Measurements from ENCODE around the gene PPFIA4.
"Not testable (repeated sequence)": the region's sequence is repeated elsewhere in the genome, so short reads cannot be mapped to it uniquely, and the experiment has no call there.

The PPFIA4 gene

DNA sequence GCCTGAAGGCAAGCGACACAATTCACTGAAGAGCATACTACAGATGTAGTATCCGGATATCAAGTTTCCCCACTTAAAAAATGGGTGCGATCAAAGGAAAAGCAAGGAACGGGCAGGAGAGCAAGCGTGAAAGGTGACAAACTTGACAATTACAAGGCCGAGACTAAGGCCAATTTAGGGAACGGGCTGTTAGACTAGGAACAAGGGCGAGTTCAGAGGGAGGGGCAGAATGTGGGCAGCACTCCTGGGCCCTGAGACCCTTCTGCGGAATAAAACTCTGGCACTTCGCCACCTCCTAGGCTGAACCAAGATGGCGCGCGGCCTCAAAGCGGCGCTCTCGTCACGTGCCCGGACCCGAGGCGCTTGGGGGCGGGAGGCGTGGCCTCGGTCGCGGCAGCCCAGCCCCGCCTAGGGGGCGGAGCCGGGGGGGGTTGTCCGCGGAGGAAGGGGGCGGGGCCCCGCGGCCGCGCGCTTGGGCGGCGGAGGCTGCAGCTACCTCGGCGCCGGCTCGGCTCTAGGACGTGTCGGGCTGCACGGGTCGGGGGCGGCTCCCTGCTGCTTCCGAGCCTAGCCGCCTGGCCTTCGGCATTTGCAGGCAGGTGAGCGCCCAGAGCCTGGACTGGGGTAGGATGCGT, at the start of gene PPFIA4:
Gene PPFIA4 (plus strand): TSS at position 461 of the 635 bp plus-strand sequence. CDS start 12,518 bp downstream, outside the sequence.
- no peak for FAIRE-seq

DNA sequence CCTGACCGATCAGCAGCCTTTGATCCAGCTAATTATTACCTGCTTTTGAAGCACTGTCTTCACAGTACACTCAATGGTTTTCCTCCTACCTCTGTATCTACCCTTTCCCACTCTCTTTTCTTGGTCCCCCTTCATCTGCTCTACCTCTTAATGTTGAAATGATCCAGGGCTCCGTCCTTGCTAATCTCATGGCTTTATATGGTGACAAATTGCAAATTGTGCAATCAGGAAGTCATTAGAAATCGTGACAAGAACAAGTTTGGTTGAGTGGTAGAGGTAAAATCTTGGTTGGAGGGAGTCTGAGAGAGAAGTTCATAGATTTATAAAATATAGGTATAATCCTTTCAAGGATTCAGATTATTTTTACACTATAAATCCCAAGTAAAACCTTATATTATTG, 49.7 kb upstream of the PPFIA4 start:
- FAIRE-seq, result no peak

DNA sequence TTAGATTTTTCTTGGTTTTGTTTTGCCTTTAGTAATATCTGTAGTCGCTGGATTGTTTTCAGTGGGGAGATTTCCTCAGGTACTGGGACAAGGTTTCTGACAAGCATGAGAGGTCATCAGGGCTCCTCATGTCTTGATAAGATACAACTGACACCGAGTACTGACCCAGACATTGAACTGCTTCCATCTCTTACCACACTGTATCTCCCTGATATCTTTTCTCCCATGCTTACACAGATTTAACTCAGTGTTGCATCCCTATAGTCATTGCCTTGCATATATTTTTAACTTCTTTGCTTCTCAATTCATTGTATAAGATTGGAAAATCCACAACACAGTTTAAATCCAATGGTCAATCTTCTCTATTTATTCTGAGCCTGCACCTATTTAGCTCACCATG, 46.8 kb upstream of the PPFIA4 start:
- no peak for FAIRE-seq

DNA sequence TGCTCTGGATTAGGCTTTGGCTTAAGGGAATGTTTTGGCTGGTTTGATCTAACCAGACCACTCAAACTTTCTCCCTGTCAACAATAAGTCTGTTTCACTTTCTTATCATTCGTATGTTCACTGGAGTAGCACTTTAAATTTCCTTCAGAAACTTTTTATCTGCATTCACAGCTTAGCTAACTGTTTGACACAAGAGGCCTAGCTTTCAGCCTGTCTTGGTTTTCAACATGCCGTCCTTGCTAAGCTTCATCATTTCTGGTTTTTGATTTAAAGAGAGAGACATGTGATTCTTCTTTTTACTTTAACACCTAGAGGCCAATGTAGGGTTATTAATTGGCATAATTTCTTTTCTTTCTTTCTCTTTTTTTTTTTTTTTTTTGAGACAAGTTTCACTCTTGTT, 44.4 kb upstream of the PPFIA4 start:
- no peak for FAIRE-seq

DNA sequence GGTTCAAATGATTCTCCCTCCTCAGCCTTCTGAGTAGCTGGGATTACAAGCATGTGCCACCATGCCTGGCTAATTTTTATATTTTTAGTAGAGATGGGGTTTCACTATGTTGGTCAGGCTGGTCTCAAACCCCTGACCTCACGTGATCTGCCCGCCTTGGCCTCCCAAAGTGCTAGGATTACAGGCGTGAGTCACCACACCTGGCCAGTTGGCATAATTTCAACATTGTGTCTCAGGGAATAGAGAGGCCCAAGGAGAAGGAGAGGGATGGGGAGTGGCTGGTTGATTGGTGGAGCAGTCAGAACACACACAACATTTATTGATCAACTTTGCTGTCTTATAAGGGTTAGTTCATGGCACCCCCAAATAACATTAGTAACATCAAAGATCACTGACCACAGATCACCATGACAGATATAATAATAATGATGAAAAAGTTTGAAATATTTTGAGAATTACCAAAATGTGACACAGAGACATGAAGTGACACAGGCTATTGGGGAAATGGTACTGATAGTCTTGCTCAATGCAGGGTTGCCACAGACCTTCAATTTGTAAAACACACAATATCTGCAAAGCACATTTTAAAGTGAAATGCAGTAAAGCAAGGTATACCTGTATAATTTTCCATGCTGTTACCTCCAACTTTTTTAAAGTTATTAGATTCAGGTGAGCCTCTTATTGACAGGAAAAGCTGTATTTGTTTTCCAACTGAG, 43.4 kb upstream of the PPFIA4 start:
- FAIRE-seq, result no peak

DNA sequence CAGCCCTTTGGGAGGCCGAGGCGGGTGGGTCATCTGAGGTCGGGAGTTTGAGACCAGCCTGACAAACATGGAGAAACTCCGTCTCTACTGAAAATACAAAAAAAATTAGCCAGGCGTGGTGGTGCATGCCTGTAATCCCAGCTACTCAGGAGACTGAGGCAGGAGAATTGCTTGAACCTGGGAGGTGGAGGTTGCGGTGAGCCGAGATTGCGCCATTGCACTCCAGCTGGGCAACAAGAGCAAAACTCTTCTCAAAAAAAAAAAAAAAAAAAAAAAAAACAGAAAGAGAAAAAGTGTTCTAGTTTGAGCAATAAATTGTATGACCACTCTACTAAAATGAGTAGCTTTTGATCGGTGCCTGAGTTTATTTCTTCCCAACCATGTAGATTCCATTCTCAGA, 40.2 kb upstream of the PPFIA4 start:
- FAIRE-seq, result not testable (repeated sequence)

DNA sequence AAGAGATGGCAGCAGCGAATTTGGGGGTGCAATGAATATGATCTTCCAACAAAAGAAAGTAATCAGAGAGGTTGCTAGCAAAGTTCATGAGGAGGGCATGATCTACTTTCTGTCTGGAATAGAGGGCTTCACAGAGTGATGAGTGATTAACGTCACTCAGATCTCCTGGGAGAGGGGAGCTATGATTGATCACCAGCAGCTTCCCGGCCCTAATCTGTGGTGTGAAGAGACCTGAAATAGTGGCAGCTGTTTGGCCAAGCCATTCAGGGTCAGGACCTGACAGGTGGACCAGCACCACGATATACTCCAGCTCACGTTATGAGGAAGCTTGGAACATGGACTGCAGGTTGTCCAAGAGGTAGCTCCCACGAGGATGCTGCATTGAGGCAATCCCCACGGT, 39.0 kb upstream of the PPFIA4 start:
- no peak for FAIRE-seq

DNA sequence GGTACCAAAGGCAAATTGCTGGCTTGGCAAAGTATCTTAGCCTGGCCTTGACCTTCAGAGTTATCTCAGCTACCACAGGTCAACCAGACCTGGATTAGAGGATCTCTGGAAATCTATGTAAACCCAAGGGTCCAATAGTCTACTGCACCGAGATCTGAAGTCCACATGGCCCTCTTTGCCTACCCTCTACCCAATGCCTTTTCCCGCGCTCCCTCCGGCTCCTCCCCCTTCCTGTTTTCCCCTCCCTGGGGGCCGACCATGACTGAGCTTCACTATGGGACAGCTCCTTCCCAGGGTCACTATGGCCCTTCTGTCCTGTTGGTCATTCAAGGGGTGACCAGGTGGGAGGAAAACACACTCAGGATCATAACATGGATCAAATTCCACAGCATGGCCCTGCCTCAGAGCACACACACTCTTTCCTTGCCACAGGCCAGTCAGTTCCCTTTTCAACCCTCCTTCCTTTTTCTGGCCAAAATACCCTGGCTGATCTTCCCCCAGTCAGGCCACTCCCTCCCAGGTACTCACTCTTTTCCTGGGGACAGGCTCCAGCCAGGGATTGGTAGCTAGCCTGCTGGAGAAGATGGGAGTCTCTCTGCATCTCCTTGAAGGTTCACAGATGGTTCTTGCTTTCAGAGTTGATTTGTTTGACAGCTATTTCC, 38.2 kb upstream of the PPFIA4 start:
- no peak for FAIRE-seq

DNA sequence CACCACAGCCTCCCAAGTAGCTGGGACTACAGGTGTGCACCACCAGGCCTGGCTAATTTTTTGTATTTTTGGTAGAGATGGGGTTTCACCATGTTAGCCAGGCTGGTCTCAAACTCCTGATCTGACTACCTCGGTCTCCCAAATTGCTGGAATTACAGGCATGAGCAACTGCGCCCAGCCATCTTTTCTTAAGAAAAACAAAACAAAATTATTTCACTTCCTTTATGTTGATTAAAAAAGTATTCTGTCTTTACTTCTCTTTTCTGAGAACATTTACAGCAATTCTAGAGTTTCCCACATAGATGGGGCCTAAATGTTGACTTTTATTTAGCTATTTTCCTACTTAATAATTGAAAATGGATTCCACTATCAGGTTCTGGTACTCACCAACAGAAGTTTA, 36.4 kb upstream of the PPFIA4 start:
- FAIRE-seq, result no peak

DNA sequence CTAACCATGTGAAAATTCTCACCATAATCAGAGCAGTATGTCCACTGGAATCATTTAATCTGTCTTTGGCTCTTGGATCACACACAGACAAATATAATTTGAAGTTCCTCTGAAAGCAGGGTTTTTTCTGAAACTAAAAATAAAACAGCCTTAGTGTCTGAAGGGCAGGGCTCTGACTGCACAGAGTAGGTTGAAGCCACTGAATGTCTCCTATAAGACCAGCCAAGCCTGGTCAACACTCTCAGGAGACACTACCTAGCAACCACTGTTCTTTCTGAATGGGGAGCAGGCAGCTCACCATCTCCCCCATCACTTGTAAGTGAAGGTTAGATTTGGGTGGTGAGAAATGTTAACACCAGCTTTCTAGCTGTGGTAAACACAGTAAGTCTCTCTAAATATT, 35.2 kb upstream of the PPFIA4 start:
- no peak for FAIRE-seq

DNA sequence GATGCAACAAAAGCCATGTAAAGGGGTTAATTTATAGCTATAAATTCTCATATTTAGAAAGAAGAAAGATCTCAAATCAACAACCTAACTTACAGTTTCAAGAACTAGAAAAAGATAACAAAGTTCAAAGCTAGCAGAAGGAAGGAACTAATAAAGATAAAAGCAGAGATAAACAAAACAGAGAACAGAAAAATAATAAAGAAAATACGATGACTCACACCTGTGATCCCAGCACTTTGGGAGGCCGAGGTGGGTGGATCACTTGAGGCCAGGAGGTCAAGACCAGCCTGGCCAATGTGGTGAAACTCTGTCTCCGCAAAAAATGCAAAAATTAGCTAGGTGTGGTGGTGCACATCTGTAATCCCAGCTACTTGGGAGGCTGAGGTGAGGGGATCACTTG, 31.5 kb upstream of the PPFIA4 start:
- no peak for FAIRE-seq

DNA sequence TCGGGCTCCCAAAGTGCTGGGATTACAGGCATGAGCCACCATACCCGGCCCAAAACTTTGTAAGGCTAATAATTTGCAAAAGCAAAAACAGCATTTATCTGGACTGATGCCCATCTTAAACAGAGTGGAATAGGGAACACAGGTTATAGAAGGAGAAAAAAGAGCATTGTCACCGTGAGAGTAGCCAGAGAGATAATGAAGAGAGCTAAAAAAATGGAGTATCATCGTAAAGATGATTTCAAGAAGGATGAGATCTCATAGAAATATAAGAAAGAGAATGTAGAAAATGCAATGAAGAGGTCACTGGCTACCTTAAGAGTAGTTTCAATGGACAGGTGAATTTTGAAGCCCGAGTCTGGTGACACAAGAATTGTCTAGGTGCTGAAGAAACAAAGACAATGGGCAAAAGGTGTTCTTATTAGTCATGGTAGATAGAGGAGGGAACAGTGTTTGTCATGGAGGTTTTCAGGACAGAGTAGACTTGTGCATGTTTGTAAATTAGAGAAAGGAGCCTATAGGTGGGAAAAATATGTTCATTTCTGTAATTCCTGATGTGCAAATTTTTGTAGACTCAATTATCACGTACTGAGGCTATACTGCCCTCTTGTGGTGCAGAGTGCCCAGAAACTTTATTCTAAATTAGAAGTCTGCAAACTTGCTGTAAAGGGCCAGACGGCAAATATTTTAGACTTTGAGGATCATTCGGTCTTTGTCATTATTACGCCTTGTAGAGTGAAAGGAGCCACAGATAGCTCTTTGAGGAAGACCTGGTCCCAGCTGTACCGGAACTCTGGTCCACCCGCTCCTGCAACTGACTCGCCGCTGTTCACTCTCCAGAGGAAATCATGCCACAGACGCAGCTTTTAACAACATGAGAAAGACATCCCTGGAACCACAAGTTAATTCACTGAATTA, 27.2 kb upstream of the PPFIA4 start:
- peak; percentile 82 for FAIRE-seq

DNA sequence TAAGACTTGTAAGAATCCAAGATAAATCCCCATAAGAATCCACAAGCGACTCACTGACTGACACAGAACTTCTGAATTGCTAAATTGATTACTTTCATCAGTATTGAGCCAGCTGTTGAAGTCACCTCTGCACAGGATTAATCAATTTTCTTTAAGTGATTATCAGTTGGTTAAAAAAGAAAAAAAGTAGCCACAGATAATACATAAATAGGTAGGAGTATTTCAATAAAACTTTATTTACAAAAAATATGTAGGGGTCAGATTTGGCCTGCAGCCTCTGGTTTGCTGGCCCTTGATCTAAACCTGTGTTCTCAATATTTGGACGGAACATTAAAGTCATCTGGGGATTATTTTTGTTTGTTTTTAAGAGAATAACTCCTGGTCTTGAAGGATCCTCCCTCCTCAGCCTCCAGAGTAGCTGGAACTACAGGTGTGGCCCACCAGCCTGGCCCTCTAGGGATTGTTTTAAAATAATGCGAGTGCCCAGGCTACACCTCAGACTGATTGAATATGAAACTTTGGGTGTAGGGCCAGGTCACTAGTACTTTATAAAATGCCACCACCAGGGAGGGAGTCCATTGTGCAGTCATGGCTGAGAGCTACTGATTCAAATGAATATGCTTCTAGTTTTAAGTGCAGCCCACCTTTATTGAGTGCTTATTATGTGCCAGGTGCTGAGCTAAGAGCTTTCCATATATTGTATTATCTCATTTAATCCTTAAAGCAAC, 25.9 kb upstream of the PPFIA4 start:
- FAIRE-seq, result no peak

DNA sequence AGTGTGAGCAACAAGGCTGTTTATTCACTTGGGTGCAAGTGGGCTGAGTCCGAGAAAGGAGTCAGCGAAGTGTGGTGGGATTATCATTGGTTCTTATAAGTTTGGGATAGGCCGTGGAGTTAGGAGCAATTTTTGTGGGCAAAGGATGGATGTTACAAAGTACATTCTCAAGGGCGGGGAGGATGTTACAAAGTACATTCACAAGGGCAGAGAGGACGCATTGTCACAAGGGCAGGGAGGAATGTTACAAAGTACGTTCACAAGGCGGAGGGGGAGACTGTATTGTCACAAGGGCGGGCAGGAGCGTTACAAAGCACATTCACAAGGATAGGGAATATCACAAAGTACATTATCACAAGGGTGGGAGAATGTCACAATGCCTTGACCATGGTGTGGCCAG, 24.3 kb upstream of the PPFIA4 start:
- no peak for FAIRE-seq

DNA sequence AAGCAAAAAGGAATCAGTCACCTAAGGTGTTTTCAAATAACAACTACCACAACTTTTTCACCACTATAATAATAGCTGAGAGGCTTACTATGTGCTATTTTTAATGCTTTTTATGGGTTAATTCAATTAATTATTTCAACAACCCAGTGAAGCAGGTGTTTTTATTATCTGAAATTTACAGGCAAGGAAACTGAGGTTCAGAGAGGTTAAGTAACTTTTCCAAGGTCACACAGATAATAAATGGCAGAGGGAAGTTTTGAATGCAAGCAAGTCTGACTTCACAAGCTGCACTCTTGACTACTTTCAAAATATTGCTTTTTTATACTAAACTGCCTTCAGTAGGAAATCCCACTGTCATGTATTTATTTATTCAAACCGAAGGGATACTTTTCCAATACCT, 23.3 kb upstream of the PPFIA4 start:
- FAIRE-seq, result no peak

DNA sequence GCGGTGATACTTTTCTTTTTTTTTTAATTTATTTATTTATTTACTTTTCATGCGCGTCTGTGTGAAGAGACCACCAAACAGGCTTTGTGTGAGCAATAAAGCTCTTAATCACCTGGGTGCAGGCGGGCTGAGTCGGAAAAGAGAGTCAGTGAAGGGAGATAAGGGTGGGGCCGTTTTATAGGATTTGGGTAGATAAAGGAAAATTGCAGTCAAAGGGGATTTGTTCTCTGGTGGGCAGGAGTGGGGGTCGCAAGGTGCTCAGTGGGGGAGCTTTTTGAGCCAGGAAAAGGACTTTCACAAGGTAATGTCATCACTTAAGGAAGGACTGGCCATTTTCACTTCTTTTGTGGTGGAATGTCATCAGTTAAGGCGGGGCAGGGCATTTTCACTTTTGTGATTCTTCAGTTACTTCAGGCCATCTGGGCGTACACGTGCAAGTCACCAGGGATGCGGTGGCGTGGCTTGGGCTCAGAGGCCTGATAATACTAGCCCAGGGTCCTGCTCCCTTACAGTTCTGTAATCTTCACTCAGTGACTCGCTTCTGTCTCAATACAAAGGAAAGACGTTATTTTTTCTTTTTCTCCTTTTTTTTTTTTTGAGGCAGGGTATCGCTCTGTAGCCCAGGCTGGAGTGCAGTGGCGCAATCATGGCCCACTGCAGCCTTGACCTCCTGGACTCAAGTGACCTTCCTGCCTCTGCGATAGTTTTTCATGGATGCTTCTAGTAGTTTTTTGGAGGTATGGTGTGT, 20.7 kb upstream of the PPFIA4 start:
- FAIRE-seq, result not testable (repeated sequence)

DNA sequence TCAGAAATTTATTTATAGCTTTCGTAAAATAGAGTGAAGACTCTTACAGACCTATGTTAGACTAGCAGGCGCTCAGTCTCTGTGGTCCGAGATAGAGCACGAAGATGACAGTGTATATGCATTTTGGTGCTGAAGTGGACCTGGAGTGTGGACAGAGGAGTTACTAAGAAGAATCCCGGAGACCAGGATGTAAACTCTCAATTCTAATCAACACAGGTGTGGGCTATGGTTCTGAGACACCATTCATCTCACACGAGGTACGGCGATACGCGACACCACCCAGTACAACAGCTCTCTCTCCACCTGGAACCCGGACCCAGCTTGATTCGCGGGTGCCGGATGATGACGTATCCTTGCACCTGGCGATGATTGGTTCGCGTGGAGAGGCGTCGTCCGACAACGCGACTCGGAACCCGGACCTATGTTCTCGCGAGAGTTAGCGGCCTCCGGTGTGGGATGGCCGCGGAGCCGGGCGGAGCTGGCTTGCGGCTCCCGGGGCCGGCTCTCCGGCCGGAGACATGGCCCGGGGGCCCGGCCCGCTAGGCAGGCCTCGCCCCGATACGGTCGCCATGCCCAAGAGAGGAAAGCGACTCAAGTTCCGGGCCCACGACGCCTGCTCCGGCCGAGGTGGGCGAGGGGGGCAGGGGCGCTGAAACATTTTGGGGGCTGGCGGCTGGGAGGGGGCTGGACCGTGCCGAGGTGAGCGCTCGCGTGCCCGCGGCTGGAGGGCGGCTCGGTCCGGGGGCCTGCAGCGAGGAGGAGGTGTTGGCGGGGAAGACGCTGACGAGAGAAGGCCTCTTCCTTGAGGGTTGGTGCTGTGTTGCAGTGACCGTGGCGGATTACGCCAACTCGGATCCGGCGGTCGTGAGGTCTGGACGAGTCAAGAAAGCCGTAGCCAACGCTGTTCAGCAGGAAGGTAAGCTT, 19.1 kb upstream of the PPFIA4 start, which contains the start of gene TMEM183A:
Gene TMEM183A (plus strand): TSS at position 427 of the 924 bp plus-strand sequence. CDS start 92 bp downstream, at position 519.
- peak; percentile 89 for FAIRE-seq

DNA sequence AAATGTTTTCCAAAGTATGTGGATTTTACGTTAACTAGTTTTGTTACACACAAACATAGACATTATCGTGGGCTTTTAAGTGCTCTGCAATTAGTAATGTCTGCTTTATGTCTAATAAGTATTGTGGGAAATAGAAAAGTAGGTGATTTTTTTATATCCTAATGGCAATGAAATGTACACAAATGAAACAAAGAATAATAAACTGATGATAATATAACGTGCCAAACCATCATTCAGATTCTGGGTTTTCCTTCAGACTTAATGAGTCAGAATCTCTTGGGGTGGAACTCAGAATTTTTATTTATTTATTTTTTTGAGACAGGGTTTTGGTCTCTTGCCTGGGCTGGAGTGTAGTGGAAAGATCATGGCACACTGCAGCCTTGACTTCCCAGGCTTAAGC, 17.1 kb upstream of the PPFIA4 start:
- no peak for FAIRE-seq

DNA sequence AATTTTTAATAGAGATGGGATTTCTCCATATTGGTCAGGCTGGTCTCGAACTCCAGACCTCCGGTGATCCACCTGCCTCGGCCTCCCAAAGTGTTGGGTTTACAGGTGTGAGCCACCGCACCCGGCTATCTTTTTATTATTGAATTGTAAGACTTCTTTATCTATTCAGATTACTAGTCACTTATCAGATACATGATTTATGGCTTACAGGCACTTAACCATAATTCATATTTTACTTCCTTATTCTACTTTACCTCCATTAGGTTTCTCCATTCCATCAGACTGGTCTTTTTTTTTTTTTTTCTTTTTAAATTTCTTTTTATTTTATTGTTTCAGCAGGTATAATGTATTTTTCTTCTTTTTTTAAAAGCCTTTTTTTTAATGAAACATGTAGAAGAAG, 14.7 kb upstream of the PPFIA4 start:
- FAIRE-seq, result no peak

DNA sequence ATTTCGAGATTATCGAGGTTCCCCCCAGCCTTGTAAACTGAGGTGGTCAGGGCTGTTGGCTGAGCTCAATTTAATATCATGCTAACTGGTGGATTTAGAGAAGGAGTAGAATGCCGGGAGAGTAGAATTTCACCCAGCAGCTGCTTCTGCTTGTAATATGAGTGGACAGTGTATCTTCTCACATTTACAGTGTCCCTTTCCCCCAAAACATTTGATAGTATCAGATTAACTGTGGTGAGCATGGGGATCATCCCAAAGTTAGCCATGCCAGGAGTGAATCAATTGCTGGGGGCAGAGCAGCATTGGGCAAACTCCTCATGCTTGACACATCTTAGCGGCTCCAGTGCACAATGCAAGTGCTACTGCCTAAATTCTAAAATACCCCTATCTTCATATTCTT, 9.2 kb upstream of the PPFIA4 start:
- no peak for FAIRE-seq
